ENCODE results near the gene TRIP6. TPM values are rescaled to one million over a fixed set of nuclear protein-coding genes. Genes with fewer than 3 reads are reported as not detected.

Gene TRIP6
- total RNA-seq, 4 donors from 2014 or later: 71.8 to 88.7 (median 81.0) TPM

- TF ChIP-seq CTCF (IDR thresholded peaks at IDR 0.05): no peak
- TF ChIP-seq POLR2A (IDR thresholded peaks at IDR 0.05): no peak
- DNase-seq (ENCODE audit: low spot score in 2 of 2): no peak
- H3K4me3 ChIP-seq (ENCODE audit: low read depth, poor library complexity, severe bottlenecking): no peak overlapping the region
- intact Hi-C loops (cut with DNase I; ENCODE audit: low total_unique reads): no loop called here
- 67 to 77% methylated on average over 18 of the region's 18 CpGs for WGBS, 2 donors
Measured at GRCh38 chr7:100888291-100888987, 21.3 kb downstream of the TRIP6 start.

DNA sequence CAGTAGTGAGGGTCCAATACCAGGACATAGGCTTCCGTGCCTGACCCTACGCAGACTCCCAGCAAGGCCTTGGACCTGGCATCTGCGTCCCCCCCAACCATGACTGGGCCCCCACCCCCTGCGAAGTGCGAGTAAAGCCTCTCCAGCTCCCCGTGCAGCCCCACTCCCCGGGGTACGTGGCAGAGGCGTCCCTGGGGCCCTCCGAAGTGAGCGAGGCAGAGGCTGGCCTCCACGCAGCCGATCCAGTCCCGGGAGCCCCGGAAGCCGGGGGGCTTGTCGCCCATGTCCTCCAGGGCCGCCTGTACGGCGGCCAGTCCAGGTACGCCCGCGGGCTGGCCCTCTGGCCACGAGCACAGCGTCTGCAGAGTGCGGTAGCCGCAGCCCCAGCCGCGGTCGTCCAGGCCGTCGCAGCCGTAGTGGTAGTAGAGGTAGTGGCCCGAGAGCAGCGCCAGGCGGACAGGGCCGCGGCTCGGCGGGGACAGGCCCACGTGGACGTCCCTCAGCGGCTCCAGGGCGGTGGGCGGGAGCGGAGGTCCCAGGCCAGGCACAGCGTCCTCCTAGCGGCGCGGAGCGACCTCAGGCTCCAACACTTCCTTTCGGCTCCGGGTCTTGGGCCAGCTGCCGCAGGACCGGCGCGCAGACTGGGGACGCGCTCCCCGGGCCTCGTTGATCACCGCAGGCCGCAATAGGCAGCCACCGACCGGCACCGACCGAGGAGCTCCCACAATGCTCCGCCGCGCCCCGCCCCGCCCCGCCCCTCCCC is 22.0 kb downstream of the TRIP6 start, which contains the start of gene UFSP1:
Gene UFSP1 (minus strand): TSS at position 728 of the 763 bp plus-strand sequence. CDS start 444 bp downstream, at position 284.
- no peak for DNase-seq (ENCODE audit: low spot score in 2 of 2)
- WGBS, 2 donors: 0 to 1% methylated on average over 21 to 28 of the region's 73 CpGs
- intact Hi-C loops (cut with DNase I; ENCODE audit: low total_unique reads): no loop called here
- peak within 1 kb of the TSS; percentile 60 for H3K4me3 ChIP-seq (ENCODE audit: low read depth, poor library complexity, severe bottlenecking)
- TF ChIP-seq POLR2A (IDR thresholded peaks at IDR 0.05) (no peak), CTCF (IDR thresholded peaks at IDR 0.05) (no peak)

GRCh38 chr7:100890653-100891567 is 23.7 kb downstream of the TRIP6 start:
- 22% methylated on average over 39 to 41 of the region's 43 CpGs for WGBS, 2 donors

DNA sequence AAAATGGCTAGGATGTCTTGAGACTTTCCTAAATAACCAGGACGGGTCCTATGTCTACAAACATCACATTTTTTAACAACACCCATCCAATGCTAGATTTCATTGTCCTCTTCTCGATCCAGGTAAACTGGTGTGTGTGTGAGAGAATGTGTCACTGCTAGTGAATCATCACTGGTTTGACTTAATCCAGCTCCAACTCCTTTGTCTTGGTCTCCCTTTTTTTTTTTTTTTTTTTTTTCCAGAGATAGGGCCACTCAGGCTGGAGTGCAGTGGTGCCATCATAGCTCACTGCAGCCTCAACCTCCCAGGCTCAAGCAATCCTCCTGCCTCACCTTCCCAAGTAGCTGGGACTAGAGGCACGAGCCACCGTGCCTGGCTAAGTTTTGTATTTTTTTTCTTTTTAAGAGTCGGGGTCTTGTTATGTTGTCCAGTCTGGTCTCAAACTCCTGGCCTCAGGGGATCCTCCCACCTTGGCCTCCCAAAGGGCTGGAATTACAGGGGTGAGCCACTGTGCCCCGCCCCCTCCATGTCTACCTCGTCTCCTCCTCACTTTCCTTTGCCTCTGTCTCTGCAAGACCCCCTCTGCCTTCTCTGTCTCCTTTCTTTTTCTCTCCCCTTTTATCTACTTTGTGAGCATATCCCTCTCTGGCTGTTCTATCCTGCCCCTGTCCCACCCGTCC is 24.5 kb downstream of the TRIP6 start:
- WGBS, 2 donors: 74 to 75% methylated on average over 8 of the region's 8 CpGs
- intact Hi-C loops (cut with DNase I; ENCODE audit: low total_unique reads): no loop called here
- H3K4me3 ChIP-seq (ENCODE audit: low read depth, poor library complexity, severe bottlenecking): no peak overlapping the region
- no peak for DNase-seq (ENCODE audit: low spot score in 2 of 2)
- no peak for TF ChIP-seq CTCF (IDR thresholded peaks at IDR 0.05)

More at GRCh38 chr7:100890653-100891567, 23.7 kb downstream of the TRIP6 start:
- no peak overlapping the region for H3K4me3 ChIP-seq (ENCODE audit: low read depth, poor library complexity, severe bottlenecking)
- DNase-seq (ENCODE audit: low spot score in 2 of 2): peak in 1 of 2 donors; percentile 90
- TF ChIP-seq CTCF (IDR thresholded peaks at IDR 0.05) (no peak), POLR2A (IDR thresholded peaks at IDR 0.05) (no peak)
- intact Hi-C loops (cut with DNase I; ENCODE audit: low total_unique reads): no loop called here
